GM12801 (cell line): ENCODE results near the gene SGCD.

Experiments
- CTCF ChIP-seq: IDR thresholded peaks from one replicate; pipeline ENCODE4 v1.5.1; 2011; ENCODE audit warnings: control low read depth; ENCODE audit not compliant: insufficient read length; ENCODE audit errors: extremely low read depth

SGCD gene

GRCh38 chr5:156589104-156589945, 262.4 kb downstream of the SGCD start:
- TF ChIP-seq CTCF = no peak

GRCh38 chr5:156589946-156590216, 262.9 kb downstream of the SGCD start:
- TF ChIP-seq CTCF = no peak

- no peak for TF ChIP-seq CTCF
Measured at GRCh38 chr5:156590978-156591377, 264.0 kb downstream of the SGCD start.

- no peak for TF ChIP-seq CTCF
Measured at GRCh38 chr5:156591631-156592030, 264.7 kb downstream of the SGCD start.

- no peak for TF ChIP-seq CTCF
Measured at GRCh38 chr5:156593546-156593945, 266.6 kb downstream of the SGCD start.

- TF ChIP-seq CTCF = no peak
Measured at GRCh38 chr5:156594406-156594805, 267.4 kb downstream of the SGCD start.

GRCh38 chr5:156595132-156595787, 268.3 kb downstream of the SGCD start:
- TF ChIP-seq CTCF = no peak
